Stomach (tissue), 9 donors: ENCODE data around the gene TMEM205. TPM values are rescaled to one million over a fixed set of nuclear protein-coding genes. Genes with fewer than 3 reads are reported as not detected.

Source experiments
- DNase-seq, 2 donors: peaks; one replicate each; pipeline versions ENCODE4 v3.0.0 to v3.0.0-alpha.2; 2013 to 2019
- H3K27ac ChIP-seq, 5 donors: fragments of 200-600 bp in 4 of 5; sonication (generic) in 4 of 5; one replicate each; pipeline ENCODE4 v1.5.1; 2013 to 2019; ENCODE audit warnings: mild to moderate bottlenecking in 1 of 5, moderate library complexity in 1 of 5
- H3K27me3 ChIP-seq, 3 donors: fragments of 200-600 bp; sonication (generic); one replicate each; pipeline ENCODE4 v1.5.1; 2017 to 2019; ENCODE audit warnings: mixed run types in 1 of 3
- H3K36me3 ChIP-seq, 4 donors: fragments of 200-600 bp; sonication (generic); 1 replicate in 3 of 4; 2 replicates in 1 of 4; pipeline ENCODE4 v1.5.1; 2016 to 2019
- H3K4me1 ChIP-seq, 4 donors: fragments of 200-600 bp; sonication (generic); one replicate each; pipeline ENCODE4 v1.5.1; 2016 to 2019
- H3K4me3 ChIP-seq, 4 donors: fragments of 200-600 bp; sonication (generic) in 3 of 4; one replicate each; pipeline ENCODE4 v1.5.1; 2016 to 2019; ENCODE audit warnings: mild to moderate bottlenecking in 1 of 4
- H3K9me3 ChIP-seq, 4 donors: fragments of 200-600 bp; sonication (generic); one replicate each; pipeline ENCODE4 v1.5.1; 2016 to 2019
- CTCF ChIP-seq, 7 experiments: fragments of 450-650 bp in 4 of 7; fragments of 200-600 bp in 3 of 7; sonication (generic) in 3 of 7; IDR thresholded peaks; one replicate each; pipeline ENCODE4 v1.5.1; 2016 to 2019; ENCODE audit warnings: antibody characterized with exemption in 7 of 7, control low read depth in 2 of 7, mild to moderate bottlenecking in 1 of 7
- EP300 ChIP-seq: sonication (generic); formaldehyde crosslinking; IDR thresholded peaks from one replicate; pipeline ENCODE4 v1.6.1; 2017; ENCODE audit warnings: antibody characterized with exemption
- POLR2A ChIP-seq, 4 donors: fragments of 450-650 bp; IDR thresholded peaks; one replicate each; pipeline ENCODE4 v1.6.1; 2016; ENCODE audit warnings: antibody characterized with exemption in 4 of 4, control low read depth in 2 of 4, mild to moderate bottlenecking in 1 of 4, moderate library complexity in 1 of 4
- POLR2AphosphoS5 ChIP-seq, 3 donors: sonication (generic); formaldehyde crosslinking; IDR thresholded peaks; one replicate each; pipeline ENCODE4 v1.6.1; 2016; ENCODE audit warnings: antibody characterized with exemption in 3 of 3
- WGBS, 5 donors: extraction: QIAGEN DNeasy Blood & Tissue Kit in 3 of 5; methylation state at CpG; one replicate each; pipeline versions ENCODE4 v1.1.5 to v1.1.7; 2013 to 2018; 5-methylcytosine and 5-hydroxymethylcytosine counted together
- intact Hi-C: fragments of 100-400 bp; cut with DNase I; formaldehyde crosslinking; loops from one replicate; pipeline ENCODE4 v1.15.1; 2023; ENCODE audit warnings: low total_unique reads
- polyA plus RNA-seq, 3 donors: library from polyadenylated mRNA; stranded (reverse); fragments of 200-250 nt; gene quantifications; one replicate each; pipeline ENCODE4 v1.2.3, GENCODE V29; 2013
- total RNA-seq, 5 donors: library from RNA; depleted of rRNA; stranded (reverse); fragments of >200 nt; gene quantifications; one replicate each; pipeline versions ENCODE4 v1.1.0 to v1.2.3, GENCODE V29; 2014 to 2016
- donor health status: healthy with polysubstance abuse.
- donor health status: Bipolar disorder and iron deficiency.
- donor health status: healthy.

TMEM205 gene
- total and polyA plus RNA-seq, 8 donors: 5.8 to 169 (median 66.5) TPM

GRCh38 chr19:11378319-11379189 lies 32.5 kb upstream of the TMEM205 start:
- peak overlapping the region; percentile 16 to 99 (median 57) for H3K27ac ChIP-seq
- peaks cover 54 to 87% (median 81%) of the 10 kb centered on the region in 4 donors for H3K4me1 ChIP-seq
- intact Hi-C loops: loop anchor here (5.0 kb wide), 1 partner anchor 54 kb away; no protein-coding TSS in a partner anchor
- H3K9me3 ChIP-seq: no peaks in the 10 kb centered on the region
- peaks cover 0 to 7% (median 0%) of the 10 kb centered on the region in 4 donors for H3K36me3 ChIP-seq
- TF ChIP-seq CTCF (IDR thresholded peaks at IDR 0.05) (peak in 5 of 7 experiments; percentile 15 to 51 (median 41)), POLR2AphosphoS5 (IDR thresholded peaks at IDR 0.05) (peak in 2 of 3 donors; percentile 8 to 19), POLR2A (IDR thresholded peaks at IDR 0.05) (no peak)
- no peak overlapping the region for H3K4me3 ChIP-seq
- peaks cover 0 to 19% (median 0%) of the 10 kb centered on the region in 3 donors for H3K27me3 ChIP-seq
- DNase-seq: peak; percentile 62 to 74
- WGBS, 5 donors: 31 to 40% (median 33%) methylated on average over 3 to 8 of the region's 8 CpGs

- intact Hi-C loops: loop anchor here (5.0 kb wide), 1 partner anchor 55 kb away; no protein-coding TSS in a partner anchor
Observed at GRCh38 chr19:11377756-11378155, 31.7 kb upstream of the TMEM205 start.

GRCh38 chr19:11377237-11377636 lies 31.2 kb upstream of the TMEM205 start:
- peaks cover 0 to 5% (median 0%) of the 10 kb centered on the region in 3 donors for H3K27me3 ChIP-seq
- peaks cover 0 to 7% (median 0%) of the 10 kb centered on the region in 4 donors for H3K36me3 ChIP-seq
- TF ChIP-seq EP300: no peak
- H3K27ac ChIP-seq: peak overlapping the region; percentile 22 to 99 (median 48)
- H3K9me3 ChIP-seq: no peaks in the 10 kb centered on the region
- intact Hi-C loops: loop anchor here (5.0 kb wide), 1 partner anchor 55 kb away; no protein-coding TSS in a partner anchor
- peaks cover 43 to 75% (median 69%) of the 10 kb centered on the region in 4 donors for H3K4me1 ChIP-seq
- no peak overlapping the region for H3K4me3 ChIP-seq
- peak in 1 of 2 donors; percentile 41 for DNase-seq

More at GRCh38 chr19:11377756-11378155, 31.7 kb upstream of the TMEM205 start:
- WGBS, 5 donors: 90 to 98% (median 97%) methylated on average over 3 of the region's 3 CpGs
- TF ChIP-seq CTCF (IDR thresholded peaks at IDR 0.05): no peak
- no peak for TF ChIP-seq POLR2A (IDR thresholded peaks at IDR 0.05)
- no peak for TF ChIP-seq EP300
- Histone ChIP-seq H3K4me1 (peaks cover 46 to 80% (median 74%) of the 10 kb centered on the region in 4 donors), H3K9me3 (no peaks in the 10 kb centered on the region), H3K27me3 (peaks cover 0 to 11% (median 0%) of the 10 kb centered on the region in 3 donors), H3K36me3 (peaks cover 0 to 7% (median 0%) of the 10 kb centered on the region in 4 donors), H3K4me3 (no peak overlapping the region), H3K27ac (peak overlapping the region in 4 of 5 donors; percentile 22 to 99 (median 54))
- DNase-seq: no peak

- intact Hi-C loops: loop anchor here (5.0 kb wide), 1 partner anchor 57 kb away; no protein-coding TSS in a partner anchor
- DNase-seq: peak; percentile 59 to 86
- Histone ChIP-seq H3K27me3 (no peaks in the 10 kb centered on the region), H3K9me3 (no peaks in the 10 kb centered on the region), H3K4me1 (peaks cover 34 to 60% (median 55%) of the 10 kb centered on the region in 4 donors), H3K4me3 (peak overlapping the region; percentile 40 to 67 (median 60)), H3K36me3 (peaks cover 0 to 14% (median 8%) of the 10 kb centered on the region in 4 donors), H3K27ac (peak overlapping the region; percentile 92 to 99 (median 96))
- TF ChIP-seq CTCF (IDR thresholded peaks at IDR 0.05): no peak
- no peak for TF ChIP-seq POLR2A (IDR thresholded peaks at IDR 0.05)
- TF ChIP-seq POLR2AphosphoS5 (IDR thresholded peaks at IDR 0.05): peak; percentile 67 to 84 (median 79)
- WGBS, 5 donors: 3 to 5% (median 5%) methylated on average over 23 to 27 of the region's 27 CpGs
Observed at GRCh38 chr19:11375143-11375948, 29.3 kb upstream of the TMEM205 start.
